Stomach (tissue), 9 donors: Measurements from ENCODE around the gene SLC25A23. TPM values are rescaled to one million over a fixed set of nuclear protein-coding genes. Genes with fewer than 3 reads are reported as not detected.
"Not testable (repeated sequence)": the region's sequence is repeated elsewhere in the genome, so short reads cannot be mapped to it uniquely, and the experiment has no call there.

ENCODE experiments used
- DNase-seq, 2 donors: peaks; one replicate each; pipeline versions ENCODE4 v3.0.0 to v3.0.0-alpha.2; 2013 to 2019
- H3K27ac ChIP-seq, 5 donors: fragments of 200-600 bp in 4 of 5; sonication (generic) in 4 of 5; one replicate each; pipeline ENCODE4 v1.5.1; 2013 to 2019; ENCODE audit warnings: mild to moderate bottlenecking in 1 of 5, moderate library complexity in 1 of 5
- H3K27me3 ChIP-seq, 3 donors: fragments of 200-600 bp; sonication (generic); one replicate each; pipeline ENCODE4 v1.5.1; 2017 to 2019; ENCODE audit warnings: mixed run types in 1 of 3
- H3K36me3 ChIP-seq, 4 donors: fragments of 200-600 bp; sonication (generic); 1 replicate in 3 of 4; 2 replicates in 1 of 4; pipeline ENCODE4 v1.5.1; 2016 to 2019
- H3K4me1 ChIP-seq, 4 donors: fragments of 200-600 bp; sonication (generic); one replicate each; pipeline ENCODE4 v1.5.1; 2016 to 2019
- H3K4me3 ChIP-seq, 4 donors: fragments of 200-600 bp; sonication (generic) in 3 of 4; one replicate each; pipeline ENCODE4 v1.5.1; 2016 to 2019; ENCODE audit warnings: mild to moderate bottlenecking in 1 of 4
- H3K9me3 ChIP-seq, 4 donors: fragments of 200-600 bp; sonication (generic); one replicate each; pipeline ENCODE4 v1.5.1; 2016 to 2019
- EP300 ChIP-seq: sonication (generic); formaldehyde crosslinking; IDR thresholded peaks from one replicate; pipeline ENCODE4 v1.6.1; 2017; ENCODE audit warnings: antibody characterized with exemption
- POLR2A ChIP-seq, 4 donors: fragments of 450-650 bp; IDR thresholded peaks; one replicate each; pipeline ENCODE4 v1.6.1; 2016; ENCODE audit warnings: antibody characterized with exemption in 4 of 4, control low read depth in 2 of 4, mild to moderate bottlenecking in 1 of 4, moderate library complexity in 1 of 4
- POLR2AphosphoS5 ChIP-seq, 3 donors: sonication (generic); formaldehyde crosslinking; IDR thresholded peaks; one replicate each; pipeline ENCODE4 v1.6.1; 2016; ENCODE audit warnings: antibody characterized with exemption in 3 of 3
- WGBS, 5 donors: extraction: QIAGEN DNeasy Blood & Tissue Kit in 3 of 5; methylation state at CpG; one replicate each; pipeline versions ENCODE4 v1.1.5 to v1.1.7; 2013 to 2018; 5-methylcytosine and 5-hydroxymethylcytosine counted together
- intact Hi-C: fragments of 100-400 bp; cut with DNase I; formaldehyde crosslinking; loops from one replicate; pipeline ENCODE4 v1.15.1; 2023; ENCODE audit warnings: low total_unique reads
- polyA plus RNA-seq, 3 donors: library from polyadenylated mRNA; stranded (reverse); fragments of 200-250 nt; gene quantifications; one replicate each; pipeline ENCODE4 v1.2.3, GENCODE V29; 2013
- total RNA-seq, 5 donors: library from RNA; depleted of rRNA; stranded (reverse); fragments of >200 nt; gene quantifications; one replicate each; pipeline versions ENCODE4 v1.1.0 to v1.2.3, GENCODE V29; 2014 to 2016
- TF ChIP-seq, protein P1 (sequence below), 7 experiments: fragments of 450-650 bp in 4 of 7; fragments of 200-600 bp in 3 of 7; sonication (generic) in 3 of 7; IDR thresholded peaks; one replicate each; pipeline ENCODE4 v1.5.1; 2016 to 2019; ENCODE audit warnings: antibody characterized with exemption in 7 of 7, control low read depth in 2 of 7, mild to moderate bottlenecking in 1 of 7
- donor health status: healthy with polysubstance abuse.
- donor health status: Bipolar disorder and iron deficiency.
- donor health status: healthy.

The SLC25A23 gene
- total and polyA plus RNA-seq, 8 donors = 20.7 to 191 (median 38.3) TPM

DNA sequence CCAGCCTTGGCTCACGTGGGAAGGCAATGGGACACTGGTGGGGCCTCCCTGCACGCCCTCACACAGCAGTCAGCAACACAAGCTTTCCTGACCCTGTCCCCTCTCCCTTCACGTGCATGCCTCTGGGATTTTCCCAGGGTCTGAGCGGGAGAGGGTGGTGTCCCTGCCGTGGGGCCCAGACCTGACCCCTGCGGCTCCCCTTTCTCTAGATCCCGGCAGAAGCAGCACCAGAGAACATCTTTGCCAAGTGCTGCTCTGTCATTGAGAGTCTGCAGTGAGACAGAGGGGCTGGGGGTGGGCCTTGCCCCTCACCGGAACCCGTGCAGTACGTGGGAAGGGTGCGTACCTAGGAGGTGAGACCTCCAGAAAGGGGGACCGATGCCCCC is 47.5 kb downstream of the SLC25A23 start:
- H3K9me3 ChIP-seq = no peaks in the 10 kb centered on the region
- intact Hi-C loops = no loop called here
- H3K36me3 ChIP-seq = peaks cover 32 to 40% (median 34%) of the 10 kb centered on the region in 4 donors
- no peak overlapping the region for H3K27ac ChIP-seq
- TF ChIP-seq EP300 (no peak), POLR2AphosphoS5 (IDR thresholded peaks at IDR 0.05) (no peak), POLR2A (IDR thresholded peaks at IDR 0.05) (no peak)
- TF ChIP-seq, protein P1, sequence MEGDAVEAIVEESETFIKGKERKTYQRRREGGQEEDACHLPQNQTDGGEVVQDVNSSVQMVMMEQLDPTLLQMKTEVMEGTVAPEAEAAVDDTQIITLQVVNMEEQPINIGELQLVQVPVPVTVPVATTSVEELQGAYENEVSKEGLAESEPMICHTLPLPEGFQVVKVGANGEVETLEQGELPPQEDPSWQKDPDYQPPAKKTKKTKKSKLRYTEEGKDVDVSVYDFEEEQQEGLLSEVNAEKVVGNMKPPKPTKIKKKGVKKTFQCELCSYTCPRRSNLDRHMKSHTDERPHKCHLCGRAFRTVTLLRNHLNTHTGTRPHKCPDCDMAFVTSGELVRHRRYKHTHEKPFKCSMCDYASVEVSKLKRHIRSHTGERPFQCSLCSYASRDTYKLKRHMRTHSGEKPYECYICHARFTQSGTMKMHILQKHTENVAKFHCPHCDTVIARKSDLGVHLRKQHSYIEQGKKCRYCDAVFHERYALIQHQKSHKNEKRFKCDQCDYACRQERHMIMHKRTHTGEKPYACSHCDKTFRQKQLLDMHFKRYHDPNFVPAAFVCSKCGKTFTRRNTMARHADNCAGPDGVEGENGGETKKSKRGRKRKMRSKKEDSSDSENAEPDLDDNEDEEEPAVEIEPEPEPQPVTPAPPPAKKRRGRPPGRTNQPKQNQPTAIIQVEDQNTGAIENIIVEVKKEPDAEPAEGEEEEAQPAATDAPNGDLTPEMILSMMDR (IDR thresholded peaks at IDR 0.05) = no peak
- H3K27me3 ChIP-seq = no peaks in the 10 kb centered on the region
- DNase-seq = no peak
- peaks cover 0 to 21% (median 16%) of the 10 kb centered on the region in 4 donors for H3K4me1 ChIP-seq
- WGBS, 5 donors = 56 to 82% (median 63%) methylated on average over 7 to 12 of the region's 12 CpGs
- H3K4me3 ChIP-seq = no peak overlapping the region

DNA sequence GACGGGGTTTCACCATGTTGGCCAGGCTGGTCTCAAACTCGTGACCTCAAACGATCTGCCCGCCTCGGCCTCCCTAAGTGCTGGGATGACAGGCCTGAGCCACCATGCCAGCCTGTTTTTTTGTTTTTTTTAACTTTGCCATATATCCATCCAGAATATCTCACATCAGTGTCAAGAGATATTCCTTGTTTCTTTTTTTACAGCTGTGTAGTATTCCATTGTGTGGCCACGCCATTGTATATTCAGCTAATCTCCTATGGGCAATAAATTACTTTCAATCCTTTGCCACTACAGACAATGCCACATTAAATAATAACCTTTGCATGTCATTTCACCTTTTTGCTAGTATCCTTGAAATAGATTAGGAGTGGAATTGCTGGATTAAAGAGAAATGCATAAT is 50.2 kb downstream of the SLC25A23 start:
- WGBS, 5 donors = 91 to 96% (median 93%) methylated on average over 6 of the region's 6 CpGs
- H3K4me3 ChIP-seq = no peak overlapping the region
- H3K9me3 ChIP-seq = no peaks in the 10 kb centered on the region
- no peak for TF ChIP-seq POLR2A (IDR thresholded peaks at IDR 0.05)
- intact Hi-C loops = no loop called here
- H3K27ac ChIP-seq = no peak overlapping the region
- DNase-seq = no peak
- H3K36me3 ChIP-seq = peaks cover 6 to 13% (median 7%) of the 10 kb centered on the region in 4 donors
- H3K27me3 ChIP-seq = no peaks in the 10 kb centered on the region
- H3K4me1 ChIP-seq = peaks cover 0 to 19% (median 15%) of the 10 kb centered on the region in 4 donors

DNA sequence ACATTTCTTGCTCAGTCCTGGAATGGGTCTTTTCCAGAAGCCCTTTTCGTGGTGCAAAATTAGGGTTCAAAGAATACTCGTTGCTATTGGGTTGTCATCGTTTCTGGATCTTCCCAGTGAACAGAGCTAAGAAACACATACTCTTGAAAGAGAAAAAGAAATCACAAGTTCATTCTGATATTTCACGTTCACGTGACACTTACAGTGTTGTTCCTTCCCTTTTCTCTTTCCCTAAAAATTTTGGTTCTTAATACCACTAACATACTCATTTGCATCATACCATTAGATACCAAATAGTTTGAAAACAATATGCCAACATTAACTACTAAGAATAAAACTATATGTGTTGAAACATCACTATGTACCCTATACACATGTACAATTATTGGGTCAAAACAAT is 53.2 kb downstream of the SLC25A23 start:
- Histone ChIP-seq H3K27me3 (no peaks in the 10 kb centered on the region), H3K36me3 (no peaks in the 10 kb centered on the region), H3K4me3 (no peak overlapping the region), H3K4me1 (no peaks in the 10 kb centered on the region), H3K9me3 (no peaks in the 10 kb centered on the region), H3K27ac (no peak overlapping the region)
- TF ChIP-seq POLR2A (IDR thresholded peaks at IDR 0.05) (no peak), EP300 (no peak)
- DNase-seq = no peak
- WGBS, 5 donors = 67 to 87% (median 85%) methylated on average over 5 of the region's 5 CpGs
- intact Hi-C loops = no loop called here

DNA sequence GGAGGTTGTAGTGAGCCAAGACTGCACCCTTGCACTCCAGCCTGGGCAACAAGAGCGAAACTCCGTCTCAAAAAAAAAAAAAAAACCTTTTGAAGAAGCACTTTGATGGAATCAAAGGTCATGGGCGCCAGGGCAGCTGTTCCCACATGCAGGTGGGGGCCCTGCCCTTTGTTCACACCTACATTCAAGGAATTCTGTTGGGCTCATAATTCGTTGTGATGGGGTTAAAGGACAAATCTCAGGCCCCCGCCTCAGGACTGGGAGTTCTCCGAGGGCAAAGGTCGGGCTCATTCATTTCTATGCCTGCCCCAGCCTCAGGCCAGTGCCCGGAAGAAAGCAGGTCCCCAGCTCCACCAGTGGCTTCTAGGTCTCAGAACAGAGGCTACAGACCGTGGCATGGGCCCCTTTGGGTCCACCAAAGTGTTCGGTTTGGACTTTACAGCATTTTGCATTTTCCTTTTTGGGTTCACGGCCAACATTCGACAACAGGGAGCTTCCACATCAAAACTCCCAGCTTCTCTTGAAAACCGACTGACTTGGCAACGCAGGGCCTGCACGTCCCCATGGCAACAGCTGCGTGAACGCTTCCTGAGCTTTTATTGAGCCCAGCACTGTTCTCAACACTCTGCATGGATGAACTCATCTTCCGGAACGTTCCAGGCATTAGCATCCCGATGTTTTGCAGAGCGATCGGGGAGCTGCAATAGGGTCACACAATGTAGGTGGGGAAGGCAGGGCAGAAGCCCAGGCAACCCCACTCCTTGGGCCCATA is 56.6 kb downstream of the SLC25A23 start:
- intact Hi-C loops = no loop called here
- TF ChIP-seq POLR2A (IDR thresholded peaks at IDR 0.05) (no peak), POLR2AphosphoS5 (IDR thresholded peaks at IDR 0.05) (no peak), EP300 (no peak)
- TF ChIP-seq, protein P1 (IDR thresholded peaks at IDR 0.05) = no peak
- 52 to 63% (median 56%) methylated on average over 22 of the region's 22 CpGs for WGBS, 5 donors
- Histone ChIP-seq H3K27me3 (no peaks in the 10 kb centered on the region), H3K36me3 (no peaks in the 10 kb centered on the region), H3K4me1 (no peaks in the 10 kb centered on the region), H3K27ac (no peak overlapping the region), H3K9me3 (no peaks in the 10 kb centered on the region), H3K4me3 (no peak overlapping the region)
- peak in 1 of 2 donors; percentile 92 for DNase-seq

DNA sequence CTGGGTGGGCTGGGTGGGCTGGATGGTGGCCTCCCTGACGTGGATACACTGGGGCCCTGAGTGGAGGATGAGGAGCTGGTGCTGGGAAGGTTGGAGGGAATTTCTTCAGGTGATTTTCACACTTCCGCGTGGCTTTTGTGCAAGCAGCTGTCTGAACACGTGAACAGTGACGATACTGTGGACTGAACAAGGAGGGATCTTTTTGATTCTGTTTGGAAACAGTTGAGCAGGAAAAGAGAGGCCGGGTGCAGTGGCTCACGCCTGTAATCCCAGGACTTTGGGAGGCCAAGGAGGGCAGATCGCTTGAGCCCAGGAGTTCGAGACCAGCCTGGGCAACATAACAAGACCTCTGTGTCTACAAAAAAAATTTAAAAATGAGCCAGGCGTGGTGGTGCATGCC is 57.5 kb downstream of the SLC25A23 start:
- 79 to 93% (median 86%) methylated on average over 10 of the region's 10 CpGs for WGBS, 5 donors
- H3K9me3 ChIP-seq = no peaks in the 10 kb centered on the region
- H3K4me1 ChIP-seq = no peaks in the 10 kb centered on the region
- no peak overlapping the region for H3K4me3 ChIP-seq
- intact Hi-C loops = no loop called here
- H3K27ac ChIP-seq = no peak overlapping the region
- no peak for DNase-seq
- no peaks in the 10 kb centered on the region for H3K36me3 ChIP-seq
- no peaks in the 10 kb centered on the region for H3K27me3 ChIP-seq
- TF ChIP-seq POLR2A (IDR thresholded peaks at IDR 0.05) (no peak), EP300 (no peak), POLR2AphosphoS5 (IDR thresholded peaks at IDR 0.05) (no peak)
- TF ChIP-seq, protein P1 (IDR thresholded peaks at IDR 0.05) = no peak

DNA sequence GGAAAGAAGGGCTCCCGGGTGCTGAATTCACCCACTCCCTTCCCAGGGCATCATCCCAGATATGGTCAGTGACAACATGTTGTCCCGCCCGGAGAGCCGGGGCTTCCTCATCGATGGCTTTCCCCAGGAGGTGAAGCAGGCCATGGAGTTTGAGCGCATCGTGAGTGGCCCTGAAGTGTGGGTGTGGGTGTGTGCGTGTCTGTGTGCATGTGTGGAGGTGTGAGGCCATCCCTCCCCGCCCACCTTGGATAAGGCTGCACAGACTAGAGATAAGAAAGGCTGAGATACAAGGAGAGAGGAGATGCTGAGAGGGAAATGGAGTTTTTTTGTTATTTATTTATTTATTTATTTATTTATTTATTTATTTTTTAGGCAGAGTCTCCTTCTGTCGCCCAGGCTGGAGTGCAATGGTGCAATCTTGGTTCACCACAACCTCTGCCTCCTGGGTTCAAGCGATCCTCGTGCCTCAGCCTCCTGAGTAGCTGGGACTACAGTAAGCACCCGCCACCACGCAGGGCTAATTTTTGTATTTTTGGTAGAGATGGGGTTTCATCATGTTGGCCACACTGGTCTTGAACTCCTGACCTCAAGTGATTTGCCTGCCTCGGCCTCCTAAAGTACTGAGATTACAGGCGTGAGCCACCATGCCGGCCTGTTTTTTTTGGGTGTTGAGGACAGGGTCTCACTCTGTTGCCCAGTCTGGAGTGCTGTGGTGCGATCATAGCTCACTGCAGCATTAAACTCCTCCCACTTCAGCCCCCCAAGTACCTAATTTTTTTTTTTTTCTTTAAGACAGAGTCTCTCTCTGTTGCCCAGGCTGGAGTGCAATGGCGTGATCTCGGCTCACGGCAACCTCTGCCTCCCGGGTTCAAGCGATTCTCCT is 59.3 kb downstream of the SLC25A23 start:
- H3K9me3 ChIP-seq, H3K36me3 ChIP-seq, H3K4me3 ChIP-seq, H3K27me3 ChIP-seq, intact Hi-C loops, DNase-seq, H3K27ac ChIP-seq, H3K4me1 ChIP-seq: not testable (repeated sequence)
- 83 to 93% (median 88%) methylated on average over 23 of the region's 23 CpGs for WGBS, 5 donors
